Measurements from ENCODE around the gene SAMD14.

Gene SAMD14

DNA sequence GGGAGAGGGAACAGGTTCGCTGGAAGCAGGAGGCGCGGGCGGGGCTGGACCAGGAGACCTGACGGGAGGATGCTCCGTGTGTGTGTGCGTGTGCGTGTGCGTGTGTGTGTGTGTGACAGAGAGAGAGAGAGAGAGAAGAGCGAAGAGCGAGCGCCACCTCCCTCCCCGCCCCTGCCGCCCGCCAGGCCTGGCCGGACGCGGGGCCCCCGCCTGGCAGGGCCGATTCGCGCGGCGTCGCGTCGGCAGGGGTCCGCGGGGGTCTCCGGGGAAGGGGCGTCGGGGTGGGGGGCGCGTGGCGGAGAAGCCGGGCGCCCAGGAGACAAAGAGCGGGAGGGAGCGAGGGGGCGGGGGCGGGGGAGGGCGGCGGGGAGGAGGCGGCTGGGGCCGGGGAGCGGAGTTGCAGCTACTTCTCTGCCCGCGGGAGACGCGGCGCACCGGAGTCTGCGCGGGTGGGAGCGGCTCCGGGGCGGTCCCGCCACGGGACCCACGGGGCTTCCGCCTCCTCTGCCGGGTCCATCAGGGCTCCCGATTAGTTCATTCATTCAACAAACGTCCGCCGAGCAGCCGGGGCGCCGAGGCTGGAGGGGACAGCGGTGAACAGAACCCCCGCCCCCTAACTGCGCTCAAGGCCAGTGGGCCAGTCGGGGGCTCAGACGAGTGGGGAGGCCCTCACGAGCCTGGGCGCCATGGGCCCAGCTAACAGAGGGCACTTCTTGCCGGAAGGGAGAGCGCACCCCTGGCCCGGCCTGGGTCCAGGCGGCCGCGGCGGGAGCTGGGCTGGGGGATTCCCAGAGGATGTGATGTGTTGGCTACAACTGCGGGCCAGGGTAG lies at the start of gene SAMD14:
Gene SAMD14 (minus strand): TSS at position 433 of the 831 bp plus-strand sequence. CDS start 5,201 bp downstream, outside the sequence.
- DNase-seq, result peak; percentile 46

DNA sequence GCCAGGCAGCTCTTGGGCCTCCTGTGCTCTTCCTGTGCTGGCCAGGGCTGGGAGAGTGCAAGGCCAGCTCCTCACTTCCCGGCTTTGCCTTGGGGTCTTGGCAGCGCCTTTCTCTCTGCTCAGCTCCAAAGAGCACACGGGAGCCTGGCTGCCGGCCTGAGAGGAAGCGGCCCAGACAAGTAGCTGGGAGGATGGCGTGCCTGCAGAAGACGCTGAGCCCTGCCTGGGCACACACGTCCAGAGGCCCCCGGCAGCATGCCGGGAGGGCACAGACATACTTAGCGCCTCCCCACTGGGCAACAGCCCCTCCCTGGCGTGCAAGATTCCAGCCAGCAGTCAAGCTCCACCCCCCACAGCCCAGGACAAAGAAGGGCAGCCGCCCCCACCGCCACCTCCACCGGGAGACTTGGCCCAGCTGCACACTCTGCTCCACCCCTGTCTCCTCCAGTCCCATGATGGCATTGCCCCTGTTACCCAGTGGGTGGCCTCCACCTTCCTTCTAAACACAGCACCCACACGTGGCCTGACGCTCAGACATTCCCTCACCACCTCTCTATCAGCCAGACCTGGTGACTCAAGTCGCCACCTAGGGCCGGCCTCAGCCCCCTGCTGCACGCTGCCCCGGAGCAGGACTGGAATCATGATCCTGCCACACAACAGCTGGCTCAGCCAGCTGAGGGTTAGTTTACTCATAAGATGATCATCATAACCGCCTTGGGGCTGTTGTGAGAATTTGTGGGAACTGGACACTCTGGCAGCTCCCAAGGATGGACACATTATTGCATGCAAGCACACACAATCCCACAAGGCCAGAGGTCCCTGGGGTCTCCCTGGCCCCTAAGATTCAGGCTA lies 48.2 kb upstream of the SAMD14 start:
- DNase-seq, result peak; percentile 65

DNA sequence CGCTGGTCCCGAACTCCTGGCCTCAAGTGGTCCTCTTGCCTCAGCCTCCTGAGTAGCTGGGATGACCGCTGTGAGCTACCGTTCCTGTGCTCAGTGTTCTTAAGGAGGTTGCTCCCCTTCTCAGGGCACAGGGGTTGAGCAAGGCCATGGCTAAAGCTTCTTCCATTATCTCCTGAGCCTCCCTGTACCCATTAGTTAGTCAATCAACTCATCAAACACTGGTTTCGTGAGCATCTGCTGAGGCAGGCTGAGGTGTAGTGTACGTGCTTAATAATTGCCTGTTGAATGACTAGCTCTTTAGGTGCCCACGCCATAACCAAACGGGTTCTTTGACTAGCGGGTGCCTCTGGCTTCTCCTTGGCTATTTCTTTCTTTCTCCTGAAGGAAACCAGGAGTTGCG lies 47.5 kb upstream of the SAMD14 start:
- no peak for DNase-seq

DNA sequence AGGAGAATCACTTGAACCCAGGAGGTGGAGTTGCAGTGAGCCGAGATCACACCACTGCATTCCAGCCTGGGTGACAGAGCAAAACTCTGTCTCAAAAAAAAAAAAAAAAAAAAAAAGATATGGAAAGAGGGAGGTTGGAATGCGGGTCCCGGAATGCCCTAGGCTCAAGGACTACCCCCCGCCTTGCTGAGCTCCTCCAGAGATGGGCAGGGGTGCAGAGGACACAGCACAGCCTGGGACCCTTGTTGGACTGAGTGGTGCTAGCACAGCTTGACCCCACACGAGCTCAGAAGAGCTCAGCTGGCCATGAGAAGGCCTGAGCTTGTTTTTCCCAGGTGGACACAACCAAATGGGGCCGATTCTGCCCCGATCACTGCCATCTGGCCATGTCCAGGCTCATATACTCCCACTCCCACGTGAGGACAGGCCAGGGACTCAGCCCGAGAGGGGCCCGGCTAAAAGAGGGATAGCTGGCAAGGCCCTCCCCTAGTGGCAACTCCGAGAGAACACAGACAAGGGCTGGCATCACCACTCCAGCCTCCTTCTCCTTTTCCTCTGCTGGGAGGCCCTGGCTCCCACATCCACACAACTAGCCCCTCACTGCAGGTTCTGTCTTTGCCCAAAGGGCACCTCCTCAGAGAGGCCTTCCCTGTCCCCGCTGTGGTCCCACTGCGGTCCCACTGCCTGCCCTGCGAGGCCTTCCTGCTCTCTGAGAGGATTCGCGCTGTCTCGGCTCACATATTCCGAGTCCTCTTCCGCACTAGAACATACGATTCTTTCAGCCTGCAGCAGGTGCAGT lies 46.8 kb upstream of the SAMD14 start:
- DNase-seq, result no peak

DNA sequence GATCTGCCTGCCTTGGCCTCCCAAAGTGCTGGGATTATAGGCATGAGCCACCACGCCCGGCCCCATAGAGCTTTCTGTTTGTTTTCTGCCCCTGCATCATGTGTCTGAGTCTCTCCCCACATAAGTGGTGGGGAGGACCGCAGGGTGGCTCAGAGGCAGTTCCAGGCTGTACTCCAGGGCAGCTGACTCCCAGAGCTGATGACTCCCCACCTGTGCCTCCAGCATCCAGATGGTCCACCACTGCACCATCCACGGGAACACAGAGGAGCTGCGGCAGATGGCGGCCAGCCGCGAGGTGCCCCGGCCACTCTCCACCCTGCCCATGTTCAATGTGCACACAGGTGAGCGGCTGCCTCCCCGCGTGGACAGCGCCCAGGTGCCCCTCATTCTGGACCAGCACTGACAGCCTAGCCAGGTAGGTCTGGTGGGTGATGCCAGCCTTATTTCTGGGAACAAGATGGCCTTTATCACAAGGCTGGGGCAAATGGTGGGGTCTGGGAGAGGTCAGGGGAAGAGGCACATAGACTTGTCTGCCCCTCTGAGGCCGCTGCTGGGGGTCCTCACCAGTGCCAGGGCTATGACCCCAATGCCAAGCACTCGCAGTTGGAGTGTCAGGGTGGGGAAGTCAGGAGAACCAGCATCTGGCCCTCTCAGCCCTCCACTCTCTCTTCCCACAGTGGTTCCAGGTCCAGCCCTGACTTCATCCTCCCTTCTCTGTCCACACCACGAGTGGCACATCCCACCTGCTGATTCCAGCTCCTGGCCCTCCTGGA lies 45.3 kb upstream of the SAMD14 start:
- DNase-seq, result no peak

DNA sequence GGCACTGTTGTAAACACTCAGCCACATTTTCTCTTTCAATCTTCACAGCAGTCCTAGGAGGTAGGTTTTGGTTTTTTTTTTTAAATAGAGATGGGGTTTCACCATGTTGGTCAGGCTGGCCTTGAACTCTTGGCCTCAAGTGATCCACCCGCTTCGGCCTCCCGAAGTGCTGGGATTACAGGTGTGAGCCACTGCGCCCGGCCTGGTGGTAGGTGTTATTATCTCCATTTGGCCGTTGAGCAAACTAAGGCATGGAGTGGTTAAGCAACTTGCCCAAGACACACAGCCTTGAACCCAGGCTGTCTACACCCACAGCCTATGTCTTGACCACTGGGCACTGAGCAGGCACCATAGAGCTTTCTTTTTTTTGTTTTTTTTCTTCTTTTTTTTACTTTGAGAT lies 44.5 kb upstream of the SAMD14 start:
- DNase-seq, result no peak

DNA sequence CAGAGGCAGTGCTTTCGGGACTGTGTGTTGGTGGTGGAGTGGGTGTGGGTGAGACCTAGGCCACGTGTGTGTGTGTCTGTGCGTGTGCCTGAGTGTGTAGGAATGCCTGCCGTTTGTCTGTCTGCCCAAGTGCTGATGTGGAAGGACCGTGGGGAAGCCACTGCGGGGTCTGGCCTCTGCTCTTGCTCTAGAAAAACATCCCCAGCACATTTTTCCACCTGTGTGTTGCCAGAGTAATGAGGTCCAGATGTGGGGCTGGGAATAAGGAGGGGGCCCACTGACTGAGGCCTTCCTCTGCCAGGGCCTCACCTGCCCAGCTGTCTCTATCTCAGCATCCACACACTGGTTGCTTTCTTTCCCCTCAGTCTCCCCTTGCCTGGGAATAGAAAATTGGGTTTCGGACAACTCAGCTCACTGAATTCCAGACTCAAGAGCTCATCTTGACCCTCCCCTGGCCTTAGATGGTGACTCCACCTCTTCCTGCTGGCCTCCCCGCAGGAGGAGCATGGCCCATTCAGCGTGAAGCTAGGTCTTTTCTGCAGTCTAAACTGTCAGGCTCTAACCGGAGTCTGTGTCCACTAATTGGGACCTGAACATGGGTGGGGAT lies 43.5 kb upstream of the SAMD14 start:
- no peak for DNase-seq

DNA sequence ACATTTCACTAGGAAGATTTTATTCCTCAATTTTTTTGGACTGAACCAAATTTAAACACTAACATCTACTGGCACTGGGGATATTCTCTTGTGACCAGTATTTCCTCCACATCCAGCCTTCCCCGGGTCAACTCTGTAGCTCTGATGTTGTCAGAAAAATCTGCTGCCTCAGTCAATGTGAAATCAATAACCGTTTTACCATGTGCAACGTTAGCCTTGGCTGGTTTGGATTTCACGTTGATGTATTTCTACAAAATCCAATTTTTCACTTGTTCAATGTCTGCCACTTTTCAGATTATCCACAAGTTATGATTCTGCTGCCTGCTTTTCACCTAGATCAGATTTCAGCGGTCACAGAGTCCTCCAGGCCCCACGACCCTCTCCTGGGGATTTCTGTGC lies 43.0 kb upstream of the SAMD14 start:
- DNase-seq, result no peak

DNA sequence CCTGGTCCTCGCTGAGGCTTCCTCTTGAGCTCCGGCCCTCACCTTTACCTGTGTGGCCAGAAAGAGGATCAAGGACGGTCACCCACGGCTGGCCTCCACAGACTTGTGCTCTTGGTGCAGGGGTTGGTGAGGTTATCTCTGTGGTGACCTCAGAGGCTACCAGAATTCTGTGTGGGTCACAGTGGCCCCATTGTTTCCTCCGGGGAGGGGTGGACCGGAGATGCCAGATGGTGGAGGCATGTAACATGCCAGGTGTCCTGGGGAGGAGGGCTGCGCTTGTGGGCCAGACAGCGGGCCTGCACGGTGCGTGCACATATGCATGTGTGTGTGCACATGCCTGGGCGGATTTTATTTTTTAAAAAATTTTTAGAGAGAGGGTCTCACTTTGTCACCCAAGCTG lies 42.2 kb upstream of the SAMD14 start:
- no peak for DNase-seq

DNA sequence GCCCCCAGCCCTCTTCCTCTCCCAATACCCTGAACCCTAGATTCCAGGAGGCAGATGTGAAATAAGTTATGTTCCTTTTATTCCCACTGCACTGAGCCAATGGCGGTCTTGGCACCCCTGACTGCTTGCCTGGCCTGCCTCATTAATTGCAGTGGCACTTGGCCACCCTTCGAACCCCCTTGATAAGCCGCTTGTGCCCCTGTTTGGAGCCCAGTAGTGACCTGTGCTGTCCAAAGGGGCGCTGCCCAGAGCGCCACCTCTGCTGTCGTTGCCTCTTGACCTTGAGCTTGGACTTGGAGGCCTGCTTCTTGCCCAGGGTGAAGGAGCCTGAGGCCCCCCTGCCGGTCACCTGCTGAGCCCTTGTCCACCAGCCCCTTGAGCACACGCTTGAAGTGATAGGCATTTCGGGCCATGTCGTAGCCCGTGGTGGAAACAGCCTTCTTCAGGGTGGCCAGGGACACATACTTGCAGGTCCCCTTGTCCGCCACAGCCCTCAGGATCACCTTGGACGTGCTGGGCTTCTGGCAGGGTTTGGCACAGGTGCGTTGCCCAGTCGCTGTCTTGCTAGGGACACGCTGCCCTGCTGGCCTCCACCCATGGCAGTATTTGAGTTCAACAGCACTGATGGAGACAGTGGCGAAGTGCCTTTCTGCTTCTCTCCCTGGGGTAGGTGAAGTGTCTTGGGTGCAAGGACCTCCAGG lies 41.6 kb upstream of the SAMD14 start:
- DNase-seq, result no peak

DNA sequence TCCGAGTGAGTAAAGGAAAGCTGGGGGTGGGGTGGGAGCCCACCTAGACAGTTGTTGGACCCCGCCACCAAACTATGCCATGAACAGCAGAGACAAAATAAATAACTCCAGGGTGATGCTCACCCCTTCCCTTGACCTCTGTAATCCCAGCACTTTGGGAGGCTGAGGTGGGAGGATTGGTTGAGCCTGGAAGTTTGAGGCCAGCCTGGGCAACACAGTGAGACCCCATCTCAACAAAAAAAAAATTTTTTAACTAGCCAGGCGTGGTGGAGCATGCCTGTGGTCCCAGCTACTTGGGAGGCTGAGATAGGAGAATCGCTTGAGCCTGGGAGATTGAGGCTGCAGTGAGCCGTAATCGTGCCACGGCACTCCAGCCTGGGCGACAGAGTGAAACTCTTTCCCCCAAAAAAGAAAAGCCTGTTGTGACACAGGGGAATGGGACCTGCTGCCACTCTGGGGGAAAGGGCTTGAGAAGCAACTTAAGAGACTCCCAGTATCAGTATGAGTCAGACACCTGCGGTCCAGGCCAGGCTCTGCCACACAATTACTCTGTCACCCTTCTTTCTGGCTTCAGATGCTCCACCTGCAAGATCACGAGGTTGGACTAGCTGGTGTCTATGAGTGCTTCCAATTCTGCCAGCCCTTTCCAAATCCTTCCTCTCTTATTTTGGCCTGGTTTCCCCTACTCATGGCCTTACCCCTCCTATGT lies 40.9 kb upstream of the SAMD14 start:
- DNase-seq, result peak; percentile 39

DNA sequence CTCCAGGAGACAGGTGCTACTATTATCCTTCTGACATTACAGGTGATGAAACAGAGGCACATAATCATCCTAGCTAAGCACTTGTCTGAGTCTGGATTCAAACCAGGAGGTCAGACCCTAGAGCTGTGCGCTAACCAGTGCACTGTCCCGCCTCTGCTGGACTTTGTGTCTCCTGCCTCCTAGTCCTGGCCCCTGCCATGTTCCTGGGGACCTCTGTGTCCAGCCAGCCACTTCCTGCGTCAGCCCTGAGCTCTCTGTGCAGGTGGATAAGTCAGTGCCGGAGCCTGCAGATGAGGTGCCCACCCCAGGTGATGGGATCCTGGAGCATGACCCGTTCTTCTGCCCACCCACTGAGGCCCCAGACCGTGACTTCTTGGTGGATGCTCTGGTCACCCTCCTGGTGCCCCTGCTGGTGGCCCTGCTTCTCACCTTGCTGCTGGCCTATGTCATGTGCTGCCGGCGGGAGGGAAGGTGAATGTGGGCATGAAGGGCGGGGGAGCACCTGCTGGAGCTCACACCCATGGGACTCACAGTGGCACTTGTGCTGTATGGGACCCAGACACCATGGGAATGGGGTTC lies 40.0 kb upstream of the SAMD14 start:
- no peak for DNase-seq

DNA sequence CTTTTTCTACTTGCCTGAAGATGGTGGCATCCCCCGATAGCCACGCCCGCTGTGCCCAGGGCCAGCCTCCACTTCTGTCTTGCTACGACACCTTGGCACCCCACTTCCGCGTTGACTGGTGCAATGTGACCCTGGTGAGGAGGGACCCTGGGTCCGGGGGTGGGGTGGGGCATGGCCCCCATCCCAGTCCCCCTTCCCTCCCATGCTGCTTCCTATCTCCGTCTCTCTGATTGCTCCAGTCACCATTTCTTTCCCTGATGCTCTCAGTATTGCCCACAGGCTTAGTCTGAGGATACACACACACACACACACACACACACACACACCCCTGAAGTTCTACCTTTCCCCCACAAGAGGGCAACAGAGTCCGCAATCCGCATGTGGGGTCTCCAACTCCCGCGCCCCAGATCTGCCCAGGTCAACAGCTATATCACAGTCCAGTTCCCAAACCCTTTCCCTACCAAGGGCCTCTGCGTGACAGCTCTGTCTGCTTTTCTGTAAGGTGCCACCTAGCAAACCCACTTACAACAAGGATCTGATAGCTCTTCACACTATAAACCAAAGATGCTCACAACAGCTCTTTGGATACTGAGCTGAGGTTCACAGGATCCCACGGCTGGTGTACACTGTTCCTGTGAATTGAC lies 39.3 kb upstream of the SAMD14 start:
- peak; percentile 64 for DNase-seq

DNA sequence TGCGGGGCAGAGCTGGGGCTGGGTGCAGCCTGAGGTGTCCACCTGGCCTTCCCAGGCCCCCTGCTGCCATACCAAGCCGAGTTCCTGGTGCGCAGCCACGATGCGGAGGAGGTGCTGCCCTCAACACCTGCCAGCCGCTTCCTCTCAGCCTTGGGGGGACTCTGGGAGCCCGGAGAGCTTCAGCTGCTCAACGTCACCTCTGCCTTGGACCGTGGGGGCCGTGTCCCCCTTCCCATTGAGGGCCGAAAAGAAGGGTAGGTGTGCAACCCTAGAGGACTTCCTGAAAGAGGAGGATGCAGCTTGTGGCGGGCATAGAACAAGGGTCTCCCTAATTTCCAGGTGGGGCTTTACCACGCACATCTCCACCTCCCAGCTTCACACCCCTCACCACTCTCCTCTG lies 38.4 kb upstream of the SAMD14 start:
- DNase-seq, result no peak

DNA sequence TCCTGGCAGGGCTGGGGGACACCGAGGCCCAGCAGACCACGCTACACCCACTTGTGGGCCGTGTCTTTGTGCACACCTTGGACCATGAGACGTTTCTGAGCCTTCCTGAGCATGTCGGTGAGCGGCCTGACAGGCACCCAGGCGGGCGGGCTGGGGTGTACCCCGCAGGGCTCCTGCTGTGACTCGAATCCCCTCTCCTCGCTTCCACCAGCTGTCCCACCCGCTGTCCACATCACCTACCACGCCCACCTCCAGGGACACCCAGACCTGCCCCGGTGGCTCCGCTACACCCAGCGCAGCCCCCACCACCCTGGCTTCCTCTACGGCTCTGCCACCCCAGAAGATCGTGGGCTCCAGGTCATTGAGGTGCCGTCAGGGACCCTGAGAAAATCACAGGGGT lies 37.4 kb upstream of the SAMD14 start:
- no peak for DNase-seq

DNA sequence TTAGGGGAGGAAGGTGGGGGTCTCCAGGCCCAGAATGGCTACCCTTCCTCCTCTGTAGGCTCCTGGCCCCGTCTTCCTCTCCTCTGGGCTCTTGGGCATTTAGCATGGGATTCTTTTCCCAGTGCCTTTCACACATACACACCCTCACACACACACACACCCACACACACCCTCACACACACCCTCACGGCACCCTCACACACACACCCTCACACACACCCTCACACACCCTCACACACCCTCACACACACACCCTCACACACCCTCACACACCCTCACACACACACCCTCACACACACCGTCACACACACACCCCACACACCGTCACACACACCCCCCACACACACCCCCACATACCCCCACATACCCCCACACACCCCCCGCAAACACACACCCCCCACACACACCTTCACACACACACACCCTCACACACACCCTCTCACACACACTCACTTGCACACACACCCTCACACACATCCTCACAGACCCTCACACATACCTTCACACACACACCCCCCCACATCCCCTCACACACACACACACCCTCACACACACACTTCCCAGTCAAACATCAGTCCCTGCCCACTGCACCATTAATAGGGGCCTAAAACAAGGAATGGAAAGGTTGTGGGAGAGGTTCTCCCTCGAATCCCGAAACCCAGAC lies 36.7 kb upstream of the SAMD14 start:
- DNase-seq, result no peak

DNA sequence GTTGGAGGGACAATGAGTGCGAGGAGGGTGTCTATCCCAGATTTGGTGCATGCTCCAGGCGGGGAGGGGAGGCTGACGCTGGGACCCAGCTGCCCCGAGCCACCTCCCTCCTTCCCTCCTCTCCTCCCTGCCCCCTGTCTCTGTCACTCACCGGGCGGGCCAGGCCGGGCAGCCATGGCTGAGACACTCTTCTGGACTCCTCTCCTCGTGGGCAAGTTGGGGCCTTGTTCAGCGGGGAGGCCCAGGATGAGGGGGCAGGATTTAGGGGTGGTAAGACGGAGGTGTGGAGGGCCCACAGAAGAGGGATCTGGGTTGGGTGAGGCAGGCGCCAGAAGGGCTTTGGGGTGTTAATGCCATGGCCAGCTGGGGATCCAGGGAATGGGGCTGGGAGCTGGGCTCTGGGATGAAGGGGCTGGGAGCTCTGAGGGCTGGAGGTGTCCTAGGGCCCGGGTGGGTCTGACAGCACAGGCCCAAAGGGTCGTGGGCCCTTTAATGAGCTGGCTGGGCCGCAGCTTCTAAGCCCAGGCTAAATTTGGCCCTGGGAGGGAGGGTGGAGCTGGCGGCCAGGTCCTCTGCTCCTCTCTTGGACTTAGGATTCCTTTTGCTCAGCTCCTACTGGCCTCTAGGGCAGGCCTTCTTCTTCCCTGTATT lies 36.0 kb upstream of the SAMD14 start, which contains the start of gene SGCA:
Gene SGCA (plus strand): TSS at position 139 of the 651 bp plus-strand sequence. CDS start 36 bp downstream, at position 175.
- no peak for DNase-seq

DNA sequence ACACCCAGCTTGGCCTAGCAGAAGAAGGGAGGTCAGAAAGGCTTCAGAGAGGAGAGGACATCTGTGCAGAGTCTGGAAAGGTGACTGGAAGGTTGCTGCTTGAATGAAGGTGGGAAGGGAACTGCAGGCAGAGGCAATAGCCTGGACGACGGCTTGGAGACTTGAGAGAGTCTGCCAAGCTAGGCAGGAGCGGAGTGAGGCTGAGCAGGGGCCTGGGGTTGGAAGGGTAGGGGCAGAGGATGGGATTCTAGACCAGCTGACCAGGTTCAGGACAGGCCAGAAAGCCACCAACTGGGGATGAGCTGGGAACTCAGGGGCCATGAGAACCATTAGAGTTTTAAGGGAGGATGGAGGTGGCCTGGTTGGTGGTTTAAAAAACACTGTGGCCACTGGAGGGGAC lies 35.5 kb upstream of the SAMD14 start:
- DNase-seq, result no peak
